Stimulated activated CD4-positive, alpha-beta T cell treated with anti-CD3 and anti-CD28 coated beads, Interleukin-2, amount 100 ng/mL, for 48 hours (primary cell): ENCODE data around the gene KRTAP10-6.
"Not testable (repeated sequence)": the region's sequence is repeated elsewhere in the genome, so short reads cannot be mapped to it uniquely, and the experiment has no call there.

ENCODE experiments used
- DNase-seq, 2 donors: peaks; one replicate each; pipeline ENCODE4 v3.0.0-alpha.2; 2020

The KRTAP10-6 gene

DNA sequence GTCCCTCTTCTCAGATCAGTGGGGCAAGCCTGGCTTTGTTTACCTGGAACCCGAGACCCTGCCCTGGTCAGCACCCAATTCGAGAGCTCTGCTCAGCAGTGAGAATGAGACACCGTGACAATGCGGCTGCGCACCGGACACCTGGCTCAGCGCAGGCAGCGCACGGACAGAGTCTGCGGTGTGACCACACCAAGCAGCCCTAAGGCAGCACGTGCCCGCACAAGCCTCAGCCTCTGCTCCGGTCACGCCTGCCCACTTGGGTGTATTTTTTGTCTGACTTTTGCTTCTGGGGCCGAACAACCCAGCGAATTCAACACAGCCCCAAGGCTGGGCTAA is 24.3 kb upstream of the KRTAP10-6 start:
- DNase-seq = no peak

DNA sequence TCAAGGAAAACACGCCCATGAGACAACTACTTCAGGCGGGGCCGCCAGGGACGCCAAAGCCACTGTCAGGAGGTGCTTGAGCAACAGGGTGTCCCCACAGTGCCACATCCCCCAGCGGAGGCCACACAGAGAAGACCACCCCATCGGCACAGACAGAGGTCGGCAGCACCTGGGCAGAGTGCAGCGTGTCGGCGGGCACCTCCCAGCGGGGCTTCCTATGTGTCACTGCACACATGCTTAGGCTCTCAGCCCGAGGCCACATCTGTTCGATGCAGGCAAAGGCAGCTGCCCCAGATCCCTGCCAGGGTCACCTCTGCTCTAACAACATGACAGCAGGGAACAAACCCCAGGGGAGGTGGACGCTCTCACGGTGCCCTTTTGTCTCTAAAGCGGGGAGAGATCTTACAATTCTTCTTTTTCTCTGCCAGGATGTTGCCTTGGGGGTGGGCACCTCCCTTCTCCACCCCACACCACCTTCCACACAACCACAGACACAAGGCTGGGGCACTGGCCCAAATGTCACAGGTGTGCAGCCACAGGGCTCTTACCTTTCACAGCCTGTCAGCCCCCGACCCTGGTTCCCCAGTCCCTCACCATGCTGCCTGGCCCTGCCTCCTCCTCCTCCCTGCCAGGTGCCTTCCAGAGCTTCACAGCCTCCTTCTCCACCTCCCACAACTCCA is 23.7 kb upstream of the KRTAP10-6 start:
- DNase-seq = no peak

DNA sequence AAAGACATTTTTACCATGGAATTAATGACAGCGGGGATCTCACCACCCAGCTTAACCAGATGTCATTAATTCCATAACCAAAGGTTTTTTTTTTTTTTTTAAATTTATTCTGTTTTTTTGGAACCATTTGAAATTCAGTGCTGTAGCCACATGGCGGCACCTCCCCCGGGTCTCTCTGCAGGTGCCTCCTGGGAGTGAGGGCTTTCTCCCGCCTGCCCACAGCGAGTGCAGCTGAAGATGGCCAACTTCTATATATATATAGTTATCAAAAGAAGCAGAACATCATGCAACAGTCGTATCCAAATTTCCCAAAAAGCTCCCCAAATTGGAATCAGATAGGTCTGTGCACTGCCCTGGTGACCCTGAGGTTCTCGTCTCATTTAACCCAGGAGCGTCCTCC is 23.2 kb upstream of the KRTAP10-6 start:
- DNase-seq = no peak

DNA sequence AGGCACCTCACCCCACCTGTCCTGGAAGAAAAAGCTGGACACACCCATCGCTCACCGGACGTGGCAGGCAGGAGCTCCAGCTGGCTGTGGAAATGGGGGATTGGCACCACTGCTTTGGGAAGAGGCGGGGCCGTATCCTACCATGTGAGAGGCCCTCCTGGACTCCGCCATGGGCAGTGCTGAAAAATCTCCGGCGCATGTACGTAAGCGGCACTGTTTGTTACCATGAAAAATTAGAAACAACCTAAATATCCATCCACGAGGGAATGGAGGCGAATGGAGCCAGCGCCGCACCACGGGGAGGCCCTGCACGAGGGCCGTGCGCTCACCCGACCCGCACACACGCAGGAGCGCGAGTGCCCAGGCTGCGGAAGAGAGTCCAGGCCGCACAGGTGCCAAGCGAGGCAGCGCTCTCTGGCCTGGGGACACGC is 22.7 kb upstream of the KRTAP10-6 start:
- no peak for DNase-seq

DNA sequence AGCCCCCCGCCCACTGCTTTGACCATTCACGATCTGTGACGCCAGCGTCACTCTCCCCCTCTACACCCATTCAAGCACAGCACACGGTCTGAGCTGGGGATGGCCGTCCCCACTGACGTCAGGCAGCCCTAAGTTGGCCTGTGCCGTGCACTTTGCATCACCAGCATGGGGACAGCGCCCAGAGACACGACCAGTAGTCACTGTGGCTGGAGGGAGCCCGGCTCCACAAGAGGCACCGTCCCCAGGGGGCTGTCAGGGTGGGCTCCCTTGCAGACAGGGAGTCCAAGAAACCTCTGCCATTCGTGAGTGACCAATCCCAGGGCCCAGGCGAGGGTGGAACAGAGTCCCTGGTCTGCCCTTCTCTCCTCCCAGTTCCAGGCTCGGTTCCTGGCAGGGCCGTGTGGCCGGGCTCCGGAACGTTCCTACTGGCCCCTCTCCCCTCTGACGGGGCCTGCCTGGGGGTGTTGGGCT is 21.9 kb upstream of the KRTAP10-6 start:
- DNase-seq = no peak

DNA sequence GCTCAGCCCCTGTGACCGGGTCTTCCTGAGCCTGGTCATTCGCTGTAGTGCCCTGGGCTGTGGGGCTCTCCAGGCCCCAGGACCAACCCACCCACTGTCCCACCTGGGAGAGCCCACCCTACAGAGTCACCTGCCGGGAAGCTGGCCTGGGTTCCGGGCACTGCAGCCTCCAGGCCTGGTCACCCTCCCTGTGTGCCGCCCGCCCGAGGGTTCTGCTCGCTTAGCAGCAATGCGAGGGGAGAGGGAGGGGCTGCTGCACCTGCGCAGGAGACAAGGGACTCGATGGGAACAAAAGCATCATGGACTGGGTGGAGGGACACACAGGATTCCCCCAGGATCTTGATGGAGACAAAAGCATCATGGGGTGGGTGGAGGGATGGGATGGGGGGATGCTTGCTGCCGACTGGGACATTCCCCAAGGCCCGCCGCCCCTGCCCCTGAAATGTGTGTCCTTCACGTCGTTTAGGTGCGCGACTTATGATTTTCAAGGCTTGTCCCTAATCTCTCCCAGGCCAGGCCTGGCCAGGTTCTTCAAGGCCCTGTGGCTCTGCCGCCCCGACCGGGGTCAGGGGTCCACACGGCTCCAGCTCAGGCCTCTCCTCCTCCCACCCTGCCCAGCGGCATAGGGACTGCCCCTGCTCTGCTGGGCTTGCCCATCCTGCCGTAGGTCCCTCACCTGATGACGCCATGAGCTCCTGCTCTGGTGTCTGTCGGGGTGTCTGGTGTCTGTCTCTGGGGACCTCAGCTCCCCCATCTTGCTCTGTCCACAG is 21.3 kb upstream of the KRTAP10-6 start:
- DNase-seq = no peak

DNA sequence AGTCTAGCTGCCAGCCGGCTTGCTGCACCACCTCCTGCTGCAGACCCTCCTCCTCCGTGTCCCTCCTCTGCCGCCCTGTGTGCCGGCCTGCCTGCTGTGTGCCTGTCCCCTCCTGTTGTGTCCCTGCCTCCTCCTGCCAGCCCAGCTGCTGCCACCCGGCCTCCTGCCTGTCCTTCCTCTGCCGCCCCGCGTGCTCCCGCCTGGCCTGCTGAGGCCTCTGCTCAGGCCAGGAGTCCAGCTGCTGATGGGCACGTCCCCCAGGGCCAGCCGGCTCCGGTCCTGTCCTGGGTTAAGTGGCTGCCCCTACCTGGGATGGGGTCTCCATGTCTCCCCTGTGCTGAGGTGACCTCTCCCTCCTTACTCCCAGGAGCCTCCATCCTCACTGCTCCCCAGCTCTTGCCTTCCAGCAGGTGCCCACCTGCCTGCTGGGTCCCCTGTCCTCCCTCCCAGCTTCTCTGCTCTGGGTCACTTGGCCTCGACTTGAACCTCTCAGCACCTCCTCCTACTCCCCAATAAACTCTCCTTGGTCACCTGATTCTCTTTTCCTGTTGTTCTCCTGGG is 20.4 kb upstream of the KRTAP10-6 start:
- DNase-seq = no peak

DNA sequence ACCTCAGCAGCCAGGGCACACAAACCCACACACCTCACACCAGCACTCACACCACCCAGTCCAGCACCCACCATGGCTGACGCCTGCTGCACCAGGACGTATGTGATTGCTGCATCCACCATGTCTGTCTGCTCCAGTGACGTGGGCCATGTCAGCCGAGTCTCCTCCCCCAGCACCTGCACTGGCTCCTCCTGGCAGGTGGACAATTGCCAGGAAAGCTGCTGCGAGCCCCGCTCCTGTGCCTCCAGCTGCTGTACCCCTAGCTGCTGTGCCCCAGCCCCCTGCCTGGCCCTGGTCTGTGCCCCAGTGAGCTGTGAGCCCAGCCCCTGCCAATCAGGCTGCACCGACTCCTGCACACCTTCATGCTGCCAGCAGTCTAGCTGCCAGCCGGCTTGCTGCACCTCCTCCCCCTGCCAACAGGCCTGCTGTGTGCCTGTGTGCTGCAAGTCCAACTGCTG is 19.8 kb upstream of the KRTAP10-6 start, which contains the start of gene KRTAP10-8:
Gene KRTAP10-8 (plus strand): TSS at position 51 of the 458 bp plus-strand sequence. CDS start 22 bp downstream, at position 73.
- DNase-seq = no peak

DNA sequence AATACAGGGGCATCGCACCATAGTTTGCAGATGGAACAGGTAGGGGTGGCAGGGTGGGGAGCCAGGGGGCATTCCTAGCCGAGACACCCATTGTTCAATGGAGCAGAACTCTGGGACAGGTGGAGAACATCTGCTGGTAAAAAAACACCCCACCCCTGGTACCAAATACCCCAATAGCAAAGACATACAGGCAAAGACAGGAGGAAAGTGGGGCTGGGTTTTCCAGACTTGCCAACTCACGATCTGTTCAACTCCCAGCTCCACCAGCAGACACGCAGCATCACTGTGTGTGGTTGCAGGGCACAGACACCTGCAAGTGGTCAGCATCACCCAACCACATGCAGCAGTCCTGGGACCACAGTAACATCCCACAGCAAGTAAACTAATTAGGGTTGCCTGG is 19.2 kb upstream of the KRTAP10-6 start:
- no peak for DNase-seq

DNA sequence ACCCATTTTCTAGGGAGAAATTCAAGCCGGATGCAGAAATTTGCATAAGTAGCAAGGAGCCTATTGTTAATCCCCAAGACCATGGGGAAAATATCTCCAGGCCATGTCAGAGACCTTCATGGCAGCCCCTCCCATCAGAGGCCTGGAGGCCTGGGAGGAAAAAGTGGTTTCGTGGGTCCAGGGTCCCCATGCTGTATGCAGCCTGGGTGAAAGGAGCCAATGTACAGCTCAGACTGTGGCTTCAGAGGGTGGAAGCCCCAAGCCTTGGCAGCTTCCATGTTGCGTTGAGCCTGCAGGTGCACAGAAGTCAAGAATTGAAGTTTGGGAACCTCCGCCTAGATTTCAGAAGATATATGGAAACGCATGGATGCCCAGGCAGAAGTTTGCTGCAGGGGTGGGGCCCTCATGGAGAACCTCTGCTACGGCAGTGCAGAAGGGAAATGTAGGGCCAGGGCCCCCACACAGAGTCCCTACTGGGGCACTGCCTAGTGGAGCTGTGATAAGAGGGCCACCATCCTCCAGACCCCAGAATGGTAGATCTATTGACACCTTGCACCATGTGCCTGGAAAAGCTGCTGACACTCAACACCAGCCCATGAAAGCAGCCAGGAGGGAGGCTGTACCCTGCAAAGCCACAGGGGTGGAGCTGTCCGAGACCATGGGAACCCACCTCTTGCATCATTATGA is 18.0 kb upstream of the KRTAP10-6 start:
- not testable (repeated sequence) for DNase-seq

DNA sequence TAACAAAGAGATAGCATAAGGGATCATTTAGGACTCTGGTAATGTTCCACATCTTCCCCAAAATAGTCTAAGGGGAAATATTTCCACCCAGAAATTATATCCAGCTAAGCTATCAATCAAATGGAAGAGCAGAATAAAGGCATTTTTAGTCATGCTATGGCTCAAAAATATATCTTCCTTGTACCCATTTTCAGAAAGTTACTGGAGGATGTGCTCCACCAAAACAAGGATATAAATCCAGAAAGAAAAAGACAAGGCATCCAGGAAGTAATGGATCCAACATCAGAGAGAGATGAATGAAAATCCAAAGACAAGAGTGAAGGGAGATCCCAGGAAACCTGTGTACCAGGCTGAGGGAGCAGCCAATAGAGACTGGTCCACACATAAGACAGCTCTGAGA is 16.9 kb upstream of the KRTAP10-6 start:
- no peak for DNase-seq

DNA sequence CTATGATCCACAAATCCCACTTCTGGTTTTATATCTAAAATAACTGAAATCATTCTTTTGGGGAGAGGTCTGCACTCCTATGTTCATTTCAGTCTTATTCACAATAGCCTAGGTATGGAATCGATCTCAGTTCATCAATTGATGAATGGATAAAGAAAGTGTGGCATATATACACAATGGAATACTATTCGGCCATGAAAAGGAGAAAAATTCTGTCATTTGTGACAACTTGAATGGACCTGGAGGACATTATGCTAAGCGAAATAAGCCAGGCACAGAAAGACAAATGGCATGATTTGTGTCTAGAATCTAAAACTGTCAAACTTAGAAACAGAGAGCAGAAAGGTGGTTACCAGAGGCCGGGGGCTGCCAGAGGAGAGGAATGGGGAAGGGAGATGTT is 14.2 kb upstream of the KRTAP10-6 start:
- no peak for DNase-seq

DNA sequence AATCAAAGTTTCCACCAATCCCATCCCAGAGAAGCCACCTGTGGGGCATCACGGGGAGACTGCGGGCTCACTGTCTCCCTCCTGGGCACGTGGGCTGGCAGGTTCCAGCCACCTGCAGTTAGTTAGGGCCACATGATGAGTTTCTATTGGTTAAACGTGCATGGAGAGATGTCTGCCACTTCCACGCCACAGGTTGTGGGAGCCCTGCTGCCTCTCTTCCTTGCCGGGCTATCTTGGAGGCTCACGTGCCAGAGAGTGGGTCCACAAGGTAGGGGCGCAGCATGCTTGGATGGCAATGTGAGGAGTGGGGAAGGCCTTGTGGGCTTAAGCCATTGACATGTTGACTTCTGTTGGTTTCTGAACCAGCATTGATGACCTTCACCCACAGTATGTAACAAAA is 11.6 kb upstream of the KRTAP10-6 start:
- DNase-seq = no peak

DNA sequence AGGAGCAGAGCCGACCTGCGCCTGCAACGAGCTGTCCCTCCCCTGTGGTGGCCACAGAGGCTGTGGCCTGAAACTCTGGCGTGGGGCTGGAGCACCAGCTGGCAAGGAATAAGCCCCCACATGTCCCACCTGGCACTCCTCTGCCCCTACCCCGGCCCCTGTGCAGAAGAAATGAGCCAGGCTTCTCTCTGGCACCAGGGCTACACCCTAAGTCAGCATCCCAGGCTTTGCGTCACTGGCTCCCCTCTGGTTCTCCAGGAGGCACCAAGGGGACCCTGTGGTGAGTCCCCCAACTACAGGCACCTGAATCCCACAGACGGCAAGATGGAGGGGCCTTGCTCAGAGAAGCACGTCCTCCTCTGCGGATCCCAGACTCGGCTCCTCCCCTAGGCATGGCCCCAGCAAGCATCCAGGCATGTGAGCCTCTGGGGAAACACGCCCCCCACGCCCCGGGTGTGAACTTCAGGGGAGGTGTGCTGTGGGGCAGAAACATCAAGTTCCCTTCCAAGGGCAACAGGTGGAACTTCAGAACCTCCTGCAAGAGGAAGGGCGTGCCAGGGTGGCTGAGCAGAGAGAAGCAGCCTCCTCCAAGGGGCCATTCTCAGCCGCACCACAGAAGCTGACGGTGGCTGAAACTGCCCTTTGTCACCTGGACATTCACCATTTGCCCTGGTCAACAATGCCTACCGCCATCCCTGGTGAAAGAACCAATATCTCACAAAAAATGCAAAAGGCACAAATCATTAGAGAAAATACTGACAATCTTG is 11.0 kb upstream of the KRTAP10-6 start:
- DNase-seq = no peak

DNA sequence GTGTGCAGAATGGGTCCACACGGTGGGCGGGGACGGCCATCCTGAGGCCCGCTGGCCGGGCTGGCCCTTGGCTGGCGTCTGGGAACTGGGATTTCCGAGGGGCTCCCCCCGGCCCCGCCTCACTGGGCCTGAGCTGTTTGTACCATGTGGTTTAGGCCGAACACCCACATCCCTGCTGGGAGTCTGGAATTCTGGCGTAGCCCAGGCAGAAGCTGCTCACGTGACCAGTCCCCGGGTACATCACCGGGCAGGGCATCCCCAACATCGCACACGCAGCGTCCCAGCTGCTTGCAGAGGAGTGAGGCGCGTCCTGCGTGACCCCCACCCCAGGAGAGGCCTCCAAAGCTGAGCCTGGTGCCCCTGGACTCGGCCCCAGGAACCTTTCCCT is 10.2 kb upstream of the KRTAP10-6 start:
- DNase-seq = no peak

DNA sequence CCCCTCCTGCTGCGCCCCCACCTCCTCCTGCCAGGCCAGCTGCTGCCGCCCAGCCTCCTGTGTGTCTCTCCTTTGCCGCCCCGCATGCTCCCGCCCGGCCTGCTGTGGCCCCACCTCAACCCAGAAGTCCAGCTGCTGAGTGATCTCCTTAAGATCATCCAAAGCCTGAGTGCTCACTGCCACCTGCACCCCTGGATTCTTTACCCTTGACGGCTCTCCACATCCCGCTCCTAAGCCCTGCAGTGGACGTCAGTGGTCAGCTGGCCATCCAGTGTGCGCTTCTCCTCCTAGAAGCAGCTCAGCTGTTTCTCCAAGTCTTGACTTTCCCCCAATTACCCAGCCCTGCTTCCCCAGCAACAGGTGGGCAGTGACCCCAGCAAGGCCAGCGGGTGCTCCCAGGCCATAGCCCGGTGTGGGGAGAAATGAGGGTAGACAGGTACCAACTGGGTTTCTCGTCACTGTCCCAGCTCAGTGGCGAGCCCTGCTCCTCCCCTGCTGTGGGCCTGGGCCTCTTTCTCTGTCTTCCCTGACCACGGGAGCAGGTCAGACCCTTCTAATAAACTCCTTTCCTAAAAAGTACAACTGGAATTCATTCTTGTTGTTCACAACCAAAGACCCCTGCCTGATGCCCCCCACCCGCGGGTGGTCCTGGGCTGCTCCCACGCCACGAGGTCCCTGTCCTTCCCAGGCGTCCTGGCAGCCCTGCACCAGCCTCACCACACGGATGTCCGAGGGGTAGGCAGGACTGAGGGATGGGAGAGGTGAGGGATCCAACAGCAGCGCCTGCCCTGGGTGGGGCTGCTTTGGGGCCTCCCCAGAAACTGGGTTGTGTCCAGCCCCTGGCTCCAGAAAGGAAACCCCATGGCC is 9.5 kb upstream of the KRTAP10-6 start:
- no peak for DNase-seq

DNA sequence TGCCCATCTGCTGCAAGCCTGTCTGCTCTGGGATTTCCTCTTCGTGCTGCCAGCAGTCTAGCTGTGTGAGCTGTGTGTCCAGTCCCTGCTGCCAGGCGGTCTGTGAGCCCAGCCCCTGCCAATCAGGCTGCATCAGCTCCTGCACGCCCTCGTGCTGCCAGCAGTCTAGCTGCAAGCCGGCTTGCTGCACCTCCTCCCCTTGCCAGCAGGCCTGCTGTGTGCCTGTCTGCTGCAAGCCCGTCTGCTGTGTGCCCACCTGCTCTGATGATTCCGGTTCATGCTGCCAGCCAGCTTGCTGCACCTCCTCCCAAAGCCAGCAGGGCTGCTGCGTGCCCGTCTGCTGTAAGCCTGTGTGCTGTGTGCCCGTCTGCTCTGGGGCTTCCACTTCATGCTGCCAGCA is 8.8 kb upstream of the KRTAP10-6 start:
- DNase-seq = not testable (repeated sequence)

DNA sequence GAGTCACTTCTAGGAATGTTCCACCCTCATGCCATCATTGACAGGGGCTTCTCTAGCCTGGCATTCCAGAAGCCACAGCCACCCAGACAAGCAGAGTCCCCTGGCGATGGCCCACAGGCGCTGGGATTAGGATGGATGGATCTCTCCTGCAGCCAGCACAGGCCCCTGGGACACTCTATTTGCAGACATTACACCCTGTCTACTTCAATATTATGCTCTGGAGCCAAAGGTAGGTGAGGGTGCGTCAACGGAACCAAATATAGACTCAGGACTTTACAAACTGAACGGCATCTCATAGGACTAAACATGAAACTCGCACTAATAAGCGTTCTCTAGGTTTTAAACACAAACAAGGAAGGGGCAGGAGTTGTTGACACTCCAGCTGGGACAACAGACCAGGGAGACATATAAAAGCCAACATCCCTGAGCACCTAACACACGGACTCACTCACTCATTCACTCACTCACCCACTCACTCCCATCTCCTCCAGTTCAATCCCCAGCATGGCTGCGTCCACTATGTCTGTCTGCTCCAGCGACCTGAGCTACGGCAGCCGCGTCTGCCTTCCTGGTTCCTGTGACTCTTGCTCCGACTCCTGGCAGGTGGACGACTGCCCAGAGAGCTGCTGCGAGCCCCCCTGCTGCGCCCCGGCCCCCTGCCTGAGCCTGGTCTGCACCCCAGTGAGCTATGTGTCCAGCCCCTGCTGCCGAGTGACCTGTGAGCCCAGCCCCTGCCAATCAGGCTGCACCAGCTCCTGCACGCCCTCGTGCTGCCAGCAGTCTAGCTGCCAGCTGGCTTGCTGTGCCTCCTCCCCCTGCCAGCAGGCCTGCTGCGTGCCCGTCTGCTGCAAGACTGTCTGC is 8.0 kb upstream of the KRTAP10-6 start, which contains the start of gene KRTAP10-7:
Gene KRTAP10-7 (plus strand): TSS at position 480 of the 861 bp plus-strand sequence. CDS start 25 bp downstream, at position 505.
- DNase-seq = not testable (repeated sequence)

DNA sequence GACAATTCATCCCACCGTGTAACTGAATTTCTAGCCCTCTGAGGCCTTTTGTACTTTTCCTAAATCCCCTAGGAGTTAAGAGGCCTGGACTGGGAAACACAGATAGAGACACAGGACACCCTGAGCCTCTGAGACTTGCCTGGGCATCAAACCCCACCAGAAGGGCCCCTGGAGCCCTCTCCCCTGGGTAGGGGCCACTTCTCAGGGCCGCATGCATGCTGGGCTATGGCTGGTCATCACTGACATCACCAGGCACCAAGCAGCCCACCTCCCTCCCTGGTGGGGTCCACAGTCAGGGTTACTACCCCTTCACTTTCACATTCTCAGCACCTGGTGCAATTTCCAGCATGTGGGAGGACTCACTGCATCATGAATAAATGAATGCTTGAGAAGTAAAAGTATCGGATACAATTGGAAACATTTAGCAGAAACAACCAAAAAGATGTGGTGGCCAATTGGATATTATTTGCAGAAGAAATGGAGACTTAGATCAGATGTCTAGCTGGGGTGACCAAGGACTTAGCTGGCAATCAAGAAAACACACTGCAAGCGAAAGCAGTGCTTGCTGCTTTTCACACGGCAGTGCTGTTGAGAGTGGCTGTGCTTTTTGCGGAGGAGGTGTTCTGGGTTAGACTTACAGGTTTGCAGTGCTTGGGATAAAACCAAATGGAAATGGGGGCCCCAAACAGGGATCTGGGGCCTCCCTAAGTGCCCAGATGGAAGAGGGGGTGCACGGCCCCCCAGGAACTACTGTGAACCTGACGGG is 7.1 kb upstream of the KRTAP10-6 start:
- DNase-seq = no peak

DNA sequence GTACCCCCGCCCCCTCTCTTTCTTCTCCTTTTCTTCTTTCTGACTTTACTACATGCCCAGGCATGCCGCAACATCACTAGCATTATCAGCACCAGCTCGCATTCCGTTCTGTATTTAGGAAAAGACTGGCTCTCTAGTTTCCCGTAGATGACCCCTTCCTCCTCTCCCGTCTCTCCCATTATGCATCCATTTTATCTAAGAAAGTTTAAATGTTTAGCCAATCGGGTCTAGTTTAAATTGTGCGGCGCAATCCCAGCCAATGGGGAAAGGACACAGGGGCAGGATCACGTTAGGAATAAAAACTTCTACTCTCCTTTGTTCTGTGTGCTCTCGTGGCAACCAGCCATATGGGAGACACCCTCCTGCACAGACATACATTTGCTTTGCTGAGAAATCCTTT is 5.8 kb upstream of the KRTAP10-6 start:
- no peak for DNase-seq
